Suprapubic skin (tissue), 4 donors: ENCODE data around the gene TIMP2.

Source experiments
- CTCF ChIP-seq, 2 donors: fragments of 200-600 bp in 1 of 2; fragments of 450-650 bp in 1 of 2; sonication (generic) in 1 of 2; IDR thresholded peaks; one replicate each; pipeline ENCODE4 v1.5.1; 2016 to 2019; ENCODE audit warnings: antibody characterized with exemption in 2 of 2, mild to moderate bottlenecking in 1 of 2, moderate library complexity in 1 of 2
- POLR2A ChIP-seq, 2 donors: fragments of 450-650 bp; IDR thresholded peaks; one replicate each; pipeline ENCODE4 v1.6.1; 2017; ENCODE audit warnings: antibody characterized with exemption in 2 of 2, mild to moderate bottlenecking in 2 of 2, moderate library complexity in 2 of 2
- POLR2AphosphoS5 ChIP-seq, 3 donors: sonication (generic); formaldehyde crosslinking; IDR thresholded peaks; one replicate each; pipeline ENCODE4 v1.6.1; 2017; ENCODE audit warnings: antibody characterized with exemption in 3 of 3

- TF ChIP-seq POLR2A (IDR thresholded peaks at IDR 0.05) (no peak), CTCF (IDR thresholded peaks at IDR 0.05) (no peak), POLR2AphosphoS5 (IDR thresholded peaks at IDR 0.05) (no peak)
Observed at GRCh38 chr17:78884876-78885667, 40.1 kb downstream of the TIMP2 start.
